Endothelial cell of umbilical vein (primary cell): ENCODE data around the gene LDLRAD3. TPM values are rescaled to one million over a fixed set of nuclear protein-coding genes. Genes with fewer than 3 reads are reported as not detected.
A peak's percentile ranks its signal among the peaks of the same experiment; 100 is the strongest.

Experiments
- BruUV-seq: library from RNA; stranded (reverse); fragments of 400-500 nt; replicated peaks from 2 replicates; lab custom pipeline; 2021; lab: Mats Ljungman, UMichigan
- CTCF ChIA-PET: fragments of 300-600, 350-600 bp; sonication (Branson Sonifier 250); formaldehyde crosslinking; loops from one replicate; lab custom pipeline; 2021; ENCODE audit warnings: antibody characterized with exemption, inconsistent platforms; lab: Charles Lee
- POLR2A ChIA-PET: fragments of 300-600, 350-600 bp; sonication (Branson Sonifier 250); formaldehyde crosslinking; loops from one replicate; lab custom pipeline; 2021; ENCODE audit warnings: antibody characterized with exemption, inconsistent platforms; lab: Charles Lee
- DNase-seq: peaks from one replicate; pipeline ENCODE4 v3.0.0-alpha.2; 2011; ENCODE audit warnings: low read depth, low spot score
- FAIRE-seq: peaks from 2 replicates; lab custom pipeline; 2011; peaks lifted over from hg19 to GRCh38; lab: Jason Lieb, UNC
- H2AFZ ChIP-seq: 2 replicates; pipeline ENCODE4 v1.6.0; 2012; ENCODE audit warnings: low read depth, low read length, control low read depth, inconsistent platforms
- H3K27ac ChIP-seq: 2 replicates; pipeline ENCODE4 v1.5.1; 2011; ENCODE audit warnings: low read depth, mild to moderate bottlenecking, control low read depth, low read length, moderate library complexity; ENCODE audit not compliant: insufficient read depth
- H3K27me3 ChIP-seq, 2 experiments: 2 replicates each; pipeline versions ENCODE4 v1.6.0 to v1.6.1; 2011; ENCODE audit warnings: low read length in 2 of 2, mixed read lengths in 1 of 2; ENCODE audit not compliant: control insufficient read depth in 2 of 2, insufficient read depth in 2 of 2
- H3K36me3 ChIP-seq, 2 experiments: 2 replicates in 1 of 2; 3 replicates in 1 of 2; pipeline ENCODE4 v1.5.1; 2011; ENCODE audit warnings: low read length in 2 of 2, mild to moderate bottlenecking in 1 of 2, moderate library complexity in 1 of 2; ENCODE audit not compliant: control insufficient read depth in 2 of 2, insufficient read depth in 2 of 2; ENCODE audit errors: extremely low read depth in 1 of 2
- H3K4me1 ChIP-seq: 3 replicates; pipeline ENCODE4 v1.5.1; 2011; ENCODE audit warnings: mild to moderate bottlenecking, low read length; ENCODE audit not compliant: control insufficient read depth, insufficient read depth; ENCODE audit errors: extremely low read depth
- H3K4me2 ChIP-seq: 2 replicates; pipeline ENCODE4 v1.6.1; 2011; ENCODE audit warnings: low read length, control low read depth, mixed read lengths; ENCODE audit not compliant: insufficient read depth
- H3K4me3 ChIP-seq, 3 experiments: fragments of 200-600 bp in 1 of 3; sonication (generic), shearing (Covaris generic) in 1 of 3; replicated peaks in 1 of 3; 2 replicates each; pipeline ENCODE4 v1.5.1; 2011 to 2016; ENCODE audit warnings: control low read depth in 3 of 3, low read length in 3 of 3, mild to moderate bottlenecking in 2 of 3, inconsistent platforms in 1 of 3, low read depth in 1 of 3, moderate library complexity in 1 of 3; ENCODE audit not compliant: insufficient read depth in 1 of 3
- H3K79me2 ChIP-seq: 2 replicates; pipeline ENCODE4 v1.6.0; 2012; ENCODE audit warnings: low read length, inconsistent platforms; ENCODE audit not compliant: control insufficient read depth, insufficient read depth
- H3K9ac ChIP-seq: replicated peaks from 2 replicates; pipeline ENCODE3; 2011; ENCODE audit warnings: low read length, control low read depth; ENCODE audit not compliant: insufficient read depth; ENCODE audit errors: extremely low read depth
- H3K9me1 ChIP-seq: replicated peaks from 3 replicates; pipeline ENCODE4 v1.6.0; 2011; ENCODE audit warnings: mild to moderate bottlenecking, low read length; ENCODE audit not compliant: control insufficient read depth, insufficient read depth; ENCODE audit errors: extremely low read depth
- H3K9me3 ChIP-seq: replicated peaks from 2 replicates; pipeline ENCODE4 v1.5.1; 2012; ENCODE audit warnings: low read length, inconsistent platforms; ENCODE audit not compliant: control insufficient read depth, insufficient read depth
- H4K20me1 ChIP-seq: replicated peaks from 2 replicates; pipeline ENCODE3; 2011; ENCODE audit warnings: mild to moderate bottlenecking, low read length; ENCODE audit not compliant: control insufficient read depth, insufficient read depth; ENCODE audit errors: extremely low read depth
- EZH2 ChIP-seq: IDR thresholded peaks from 2 replicates; pipeline ENCODE4 v1.6.1; 2012; ENCODE audit warnings: borderline replicate concordance, low read depth, mild to moderate bottlenecking, moderate library complexity, low read length, inconsistent platforms; ENCODE audit not compliant: severe bottlenecking
- FOS ChIP-seq: IDR thresholded peaks from 2 replicates; pipeline ENCODE4 v1.6.1; 2011; ENCODE audit warnings: mild to moderate bottlenecking, low read length, moderate library complexity, borderline replicate concordance; ENCODE audit not compliant: insufficient read depth
- GATA2 ChIP-seq: IDR thresholded peaks from 2 replicates; pipeline ENCODE4 v1.7.0; 2011; ENCODE audit warnings: low read depth, mild to moderate bottlenecking, moderate library complexity, mixed read lengths, low read length; ENCODE audit not compliant: insufficient read length, insufficient read depth
- JUN ChIP-seq: IDR thresholded peaks from 2 replicates; pipeline ENCODE4 v1.6.1; 2011; ENCODE audit warnings: borderline replicate concordance, low read depth; ENCODE audit not compliant: insufficient read length, insufficient read depth
- MYC ChIP-seq: IDR thresholded peaks from one replicate; pipeline ENCODE4 v1.6.1; 2011; ENCODE audit warnings: mild to moderate bottlenecking, low read depth, low read length
- POLR2AphosphoS5 ChIP-seq: IDR thresholded peaks from 2 replicates; pipeline ENCODE4 v1.6.1; 2012; ENCODE audit warnings: low read depth, mild to moderate bottlenecking, control low read depth, low read length, moderate library complexity; ENCODE audit not compliant: insufficient read depth
- dilution Hi-C: fragments of 300-500 bp; cut with MboI; formaldehyde crosslinking; loops from one replicate; pipeline ENCODE4 v1.15.0; 2019; ENCODE audit warnings: low sequenced_read_pairs; ENCODE audit not compliant: extremely low pct_ligation_motif_present
- intact Hi-C: fragments of 100-400 bp; cut with micrococcal nuclease; formaldehyde crosslinking; loops from one replicate; pipeline ENCODE4 v1.10.0; 2022
- polyA plus RNA-seq, 4 experiments: library from polyadenylated mRNA; depleted of rRNA in 3 of 4; stranded (reverse) in 3 of 4; unstranded in 1 of 4; fragments of >200 nt; gene quantifications; 2 replicates each; pipeline versions ENCODE4 v1.2.1 to v1.2.3, GENCODE V29; 2011 to 2012; ENCODE audit warnings: missing spikeins in 1 of 4
- total RNA-seq: library from RNA; stranded (reverse); gene quantifications from 2 replicates; pipeline ENCODE4 v1.2.3, GENCODE V29; 2021
- TF ChIP-seq, protein P1 (sequence below): IDR thresholded peaks from 2 replicates; pipeline ENCODE4 v1.6.1; 2011; ENCODE audit not compliant: insufficient read depth, insufficient read length

The LDLRAD3 gene
- total and polyA plus RNA-seq, 2 donors (not counting 3 experiments of a cell fraction or from before 2014, with no cell fraction given), result 17.9 to 25.1 TPM

DNA sequence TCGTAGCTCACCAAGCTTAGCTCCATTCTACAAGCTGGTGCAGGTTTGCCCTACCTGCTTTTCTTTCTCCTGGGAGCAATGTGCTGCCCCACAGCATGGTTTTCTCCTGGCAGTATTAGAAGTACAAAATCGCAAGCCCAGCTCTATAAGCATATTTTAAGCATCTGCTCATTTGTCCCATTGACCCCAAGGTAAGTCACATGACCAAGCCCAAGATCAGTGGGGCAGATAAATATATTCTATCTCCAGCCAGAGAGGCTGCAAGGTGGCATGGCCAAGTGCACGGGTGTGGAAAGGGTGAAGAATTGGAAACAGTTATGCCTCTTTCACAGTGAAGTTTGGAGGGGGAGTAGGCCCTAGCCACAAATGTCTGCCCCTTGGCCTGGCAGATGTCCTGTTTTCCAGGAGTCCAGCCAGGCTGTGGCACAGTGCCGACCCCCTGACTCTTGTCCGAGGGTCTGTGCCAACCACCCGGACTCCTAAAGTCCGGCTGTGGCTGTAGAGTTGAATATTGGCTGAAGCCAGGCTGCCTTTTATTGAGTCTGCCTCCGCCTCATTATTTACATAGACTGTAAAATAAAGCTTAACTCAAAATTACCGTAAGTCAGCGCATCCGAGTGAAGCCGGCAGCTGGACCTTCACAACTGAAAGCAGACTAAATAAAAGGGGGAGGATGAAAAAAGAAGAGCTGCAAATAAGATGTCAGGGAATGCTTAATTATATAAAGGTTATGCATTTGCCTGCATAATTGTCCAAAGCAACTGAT is 179.7 kb downstream of the LDLRAD3 start:
- FAIRE-seq, result no peak

DNA sequence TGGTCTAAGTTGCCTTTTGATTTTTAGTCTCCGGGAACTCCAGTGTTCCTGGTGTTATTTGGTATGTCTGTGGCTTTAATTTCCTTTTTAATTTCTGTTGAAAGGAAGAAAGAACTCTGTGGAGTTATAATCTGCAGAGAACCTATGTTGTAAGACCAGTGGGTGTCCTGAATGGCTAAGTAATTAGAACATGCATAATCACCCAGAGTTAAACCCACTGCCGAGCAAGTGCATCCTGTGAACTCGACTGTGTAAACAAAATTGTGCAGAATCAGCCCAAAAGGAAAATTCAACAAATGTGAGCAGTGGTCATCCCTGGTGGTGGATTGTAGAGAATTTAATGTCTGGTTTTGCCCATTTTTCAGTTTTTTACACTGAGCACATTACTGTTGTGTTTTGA is 182.8 kb downstream of the LDLRAD3 start:
- no TSS peak for BruUV-seq
- Histone ChIP-seq H3K4me1 (peaks cover 16% of the 10 kb centered on the region), H3K4me2 (no peak overlapping the region), H3K27ac (no peak overlapping the region), H3K36me3 (no peaks in the 10 kb centered on the region), H3K79me2 (no peaks in the 10 kb centered on the region), H3K9ac (no peak overlapping the region), H4K20me1 (no peaks in the 10 kb centered on the region), H3K4me3 (no peak overlapping the region), H3K27me3 (no peaks in the 10 kb centered on the region), H2AFZ (no peak overlapping the region), H3K9me3 (no peaks in the 10 kb centered on the region), H3K9me1 (no peaks in the 10 kb centered on the region)
- intact Hi-C loops (no loop called here), dilution Hi-C loops (no loop called here)
- DNase-seq (peak; percentile 46), FAIRE-seq (no peak)
- ChIA-PET POLR2A (no interaction called here), CTCF (interaction anchor here (0.6 kb wide), 1 partner anchor 12 kb away, joined by 3 read pairs; no protein-coding TSS in a partner anchor)
- TF ChIP-seq, protein P1, sequence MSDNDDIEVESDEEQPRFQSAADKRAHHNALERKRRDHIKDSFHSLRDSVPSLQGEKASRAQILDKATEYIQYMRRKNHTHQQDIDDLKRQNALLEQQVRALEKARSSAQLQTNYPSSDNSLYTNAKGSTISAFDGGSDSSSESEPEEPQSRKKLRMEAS, result no peak
- no peak for TF ChIP-seq GATA2

More for the DNA sequence above, 179.7 kb downstream of the LDLRAD3 start:
- Histone ChIP-seq H3K79me2 (no peaks in the 10 kb centered on the region), H3K27me3 (no peaks in the 10 kb centered on the region), H3K27ac (no peak overlapping the region), H3K4me1 (peaks cover 16% of the 10 kb centered on the region), H4K20me1 (no peaks in the 10 kb centered on the region), H3K4me3 (no peak overlapping the region), H3K4me2 (no peak overlapping the region), H3K9ac (no peak overlapping the region), H2AFZ (no peak overlapping the region), H3K9me3 (no peaks in the 10 kb centered on the region), H3K36me3 (no peaks in the 10 kb centered on the region), H3K9me1 (no peaks in the 10 kb centered on the region)
- TF ChIP-seq MYC (no peak), JUN (no peak), EZH2 (no peak), POLR2AphosphoS5 (no peak), FOS (no peak), GATA2 (no peak)
- TF ChIP-seq, protein P1, result no peak
- BruUV-seq, result no TSS peak
- POLR2A ChIA-PET, result interaction anchor here (0.7 kb wide), 1 partner anchor 19 kb away, joined by 3 read pairs; no protein-coding TSS in a partner anchor
- dilution Hi-C loops, result no loop called here
- DNase-seq, result no peak
- CTCF ChIA-PET, result interaction anchor here (0.7 to 3.5 kb wide), 10 partner anchors 8 to 301 kb away, joined by 3 to 24 read pairs (median 4); no protein-coding TSS in a partner anchor
- intact Hi-C loops, result no loop called here
